Measurements from ENCODE around the gene MILR1. TPM values are rescaled to one million over a fixed set of nuclear protein-coding genes. Genes with fewer than 3 reads are reported as not detected.
"Not testable (repeated sequence)": the region's sequence is repeated elsewhere in the genome, so short reads cannot be mapped to it uniquely, and the experiment has no call there.

MILR1 gene
- total RNA-seq, 1 donor from 2014 or later, result 13.5 TPM

DNA sequence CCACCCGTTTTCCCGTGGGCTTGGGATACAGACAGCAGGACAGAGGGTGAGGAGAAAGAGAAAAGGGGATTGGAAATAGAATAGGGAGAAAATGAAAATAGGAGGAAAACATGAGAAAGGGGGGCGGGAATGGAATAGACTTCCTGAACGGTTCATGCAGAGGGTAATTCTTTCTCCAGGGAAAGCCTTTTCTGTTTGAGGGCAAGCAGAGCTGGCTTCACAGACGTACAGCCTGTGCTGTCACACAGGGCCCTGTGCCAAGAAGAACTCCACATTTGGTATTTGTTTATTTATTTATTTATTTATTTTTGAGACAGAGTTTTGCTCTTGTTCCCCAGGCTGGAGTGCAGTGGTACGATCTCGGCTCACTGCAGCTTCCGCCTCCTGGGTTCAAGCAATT, 12.0 kb downstream of the MILR1 start:
- ATAC-seq (peak; percentile 63), DNase-seq (ENCODE audit: low spot score) (no peak)
- intact Hi-C loops (cut with DNase I), result no loop called here

DNA sequence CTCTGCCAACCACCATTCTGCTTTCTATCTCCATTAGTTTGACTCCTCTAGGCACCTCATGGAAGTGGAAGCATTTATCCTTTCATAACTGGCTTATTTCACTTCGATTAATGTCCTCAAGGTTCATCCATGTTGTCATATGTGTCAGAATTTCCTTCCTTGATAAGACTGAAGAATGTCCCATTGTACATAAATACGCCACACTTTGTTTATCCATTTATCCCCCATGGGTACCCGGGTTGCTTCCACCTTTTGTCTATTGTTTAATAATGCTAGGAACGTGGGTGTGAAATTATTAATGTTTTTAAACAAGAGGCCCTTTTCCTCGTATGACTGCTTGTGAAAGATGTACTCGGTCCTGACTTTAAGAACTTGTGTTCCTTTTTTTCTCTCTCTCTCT, 12.9 kb downstream of the MILR1 start:
- intact Hi-C loops (cut with DNase I), result no loop called here
- ATAC-seq (no peak), DNase-seq (ENCODE audit: low spot score) (no peak)

GRCh38 chr17:64466019-64466735, 17.3 kb downstream of the MILR1 start:
- no peak for DNase-seq (ENCODE audit: low spot score)
- intact Hi-C loops (cut with DNase I), result no loop called here
- no peak for ATAC-seq

DNA sequence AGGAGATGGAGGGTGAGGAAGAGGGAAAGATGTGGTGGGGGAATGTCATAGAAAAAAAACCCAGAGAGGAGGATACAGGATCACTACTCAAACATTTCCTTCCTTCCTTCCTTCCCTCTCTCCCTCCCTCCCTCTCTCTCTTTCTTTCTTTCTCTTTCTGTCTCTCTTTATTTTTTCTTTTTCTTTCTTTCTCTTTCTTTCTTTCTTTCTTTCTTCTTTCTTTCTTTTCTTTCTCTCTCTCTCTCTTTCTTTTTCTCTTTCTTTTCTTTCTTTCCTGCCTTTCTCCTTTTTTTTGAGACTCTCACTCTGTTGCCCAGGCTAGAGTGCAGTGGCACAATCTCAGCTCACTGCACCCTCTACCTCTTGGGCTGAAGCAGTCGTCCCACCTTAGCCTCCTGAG, 17.9 kb downstream of the MILR1 start:
- intact Hi-C loops (cut with DNase I); ATAC-seq; DNase-seq (ENCODE audit: low spot score): not testable (repeated sequence)

GRCh38 chr17:64470625-64471024, 21.7 kb downstream of the MILR1 start:
- no peak for DNase-seq (ENCODE audit: low spot score)
- no peak for ATAC-seq
- intact Hi-C loops (cut with DNase I), result no loop called here

DNA sequence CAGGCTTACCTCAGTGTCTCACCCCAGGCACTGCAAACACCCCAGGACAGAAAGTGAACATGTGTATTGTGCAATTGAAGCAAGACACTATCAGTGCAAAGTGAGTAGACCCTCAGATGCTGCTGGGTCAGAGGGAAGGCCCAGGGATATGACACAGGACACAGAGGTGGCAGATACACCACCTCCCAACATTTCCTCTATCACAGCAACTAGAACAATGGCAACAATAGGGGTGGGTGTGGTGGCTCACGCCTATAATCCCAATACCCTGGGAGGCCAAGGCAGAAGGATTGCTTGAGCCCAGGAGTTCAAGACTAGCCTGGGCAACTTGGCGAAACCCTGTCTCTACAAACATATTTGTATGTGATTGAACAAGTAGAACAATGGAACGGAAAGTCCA, 22.5 kb downstream of the MILR1 start:
- intact Hi-C loops (cut with DNase I), result no loop called here
- DNase-seq (ENCODE audit: low spot score) (no peak), ATAC-seq (no peak)

GRCh38 chr17:64472564-64472963, 23.6 kb downstream of the MILR1 start:
- DNase-seq (ENCODE audit: low spot score), result no peak
- intact Hi-C loops (cut with DNase I), result no loop called here
- no peak for ATAC-seq

GRCh38 chr17:64477849-64478248, 28.9 kb downstream of the MILR1 start:
- intact Hi-C loops (cut with DNase I), result no loop called here
- DNase-seq (ENCODE audit: low spot score) (no peak), ATAC-seq (no peak)

- DNase-seq (ENCODE audit: low spot score) (no peak), ATAC-seq (no peak)
- intact Hi-C loops (cut with DNase I), result no loop called here
Observed at GRCh38 chr17:64480951-64481350, 32.0 kb downstream of the MILR1 start.

GRCh38 chr17:64484380-64484779, 35.5 kb downstream of the MILR1 start:
- intact Hi-C loops (cut with DNase I), result no loop called here
- ATAC-seq (no peak), DNase-seq (ENCODE audit: low spot score) (no peak)

DNA sequence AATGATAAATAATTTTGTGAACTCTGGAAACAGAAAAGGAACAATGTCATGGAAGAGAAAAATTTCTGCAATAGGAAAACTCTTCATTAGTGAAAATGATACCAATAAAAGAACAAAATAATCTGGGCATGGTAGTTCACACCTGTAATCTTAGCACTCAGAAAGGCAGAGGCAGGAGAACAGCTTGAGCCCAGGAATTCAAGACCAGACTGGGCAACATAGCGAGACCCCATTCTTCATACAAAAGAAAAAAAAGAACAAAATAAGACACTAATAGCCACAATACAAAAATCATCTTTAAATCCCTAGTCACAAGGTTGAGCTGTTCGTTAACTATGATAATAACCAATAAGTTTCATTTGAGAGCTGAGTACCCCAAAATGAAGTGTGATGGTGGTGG, 39.4 kb downstream of the MILR1 start:
- DNase-seq (ENCODE audit: low spot score) (no peak), ATAC-seq (no peak)
- intact Hi-C loops (cut with DNase I), result no loop called here

GRCh38 chr17:64491034-64491860, 42.3 kb downstream of the MILR1 start:
- no peak for ATAC-seq
- intact Hi-C loops (cut with DNase I), result no loop called here
- DNase-seq (ENCODE audit: low spot score), result no peak

- intact Hi-C loops (cut with DNase I), result no loop called here
- DNase-seq (ENCODE audit: low spot score) (no peak), ATAC-seq (no peak)
Observed at GRCh38 chr17:64491994-64492393, 43.1 kb downstream of the MILR1 start.

GRCh38 chr17:64492481-64493109, 43.7 kb downstream of the MILR1 start:
- ATAC-seq (no peak), DNase-seq (ENCODE audit: low spot score) (no peak)
- intact Hi-C loops (cut with DNase I), result no loop called here

DNA sequence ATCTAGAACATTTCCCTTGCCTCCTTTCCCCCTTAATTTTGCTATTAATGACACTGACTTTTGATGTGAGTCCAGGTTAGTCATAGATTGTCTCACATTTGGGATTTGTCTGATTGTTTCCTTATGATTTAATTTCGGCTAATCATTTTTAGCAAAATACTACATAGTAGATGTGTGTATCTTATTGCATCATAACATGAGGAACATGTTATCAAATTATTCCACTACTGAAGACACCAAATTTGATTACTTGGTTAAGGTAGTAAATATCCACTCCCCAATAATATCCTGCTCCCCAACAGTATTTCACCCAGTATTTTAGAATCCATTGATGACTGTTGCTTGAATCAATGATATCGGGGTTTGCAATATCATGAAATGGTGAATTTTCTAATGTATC, 45.2 kb downstream of the MILR1 start:
- intact Hi-C loops (cut with DNase I), result no loop called here
- ATAC-seq, result no peak
- no peak for DNase-seq (ENCODE audit: low spot score)

- intact Hi-C loops (cut with DNase I); DNase-seq (ENCODE audit: low spot score): not testable (repeated sequence)
Observed at GRCh38 chr17:64495300-64495699, 46.4 kb downstream of the MILR1 start.

DNA sequence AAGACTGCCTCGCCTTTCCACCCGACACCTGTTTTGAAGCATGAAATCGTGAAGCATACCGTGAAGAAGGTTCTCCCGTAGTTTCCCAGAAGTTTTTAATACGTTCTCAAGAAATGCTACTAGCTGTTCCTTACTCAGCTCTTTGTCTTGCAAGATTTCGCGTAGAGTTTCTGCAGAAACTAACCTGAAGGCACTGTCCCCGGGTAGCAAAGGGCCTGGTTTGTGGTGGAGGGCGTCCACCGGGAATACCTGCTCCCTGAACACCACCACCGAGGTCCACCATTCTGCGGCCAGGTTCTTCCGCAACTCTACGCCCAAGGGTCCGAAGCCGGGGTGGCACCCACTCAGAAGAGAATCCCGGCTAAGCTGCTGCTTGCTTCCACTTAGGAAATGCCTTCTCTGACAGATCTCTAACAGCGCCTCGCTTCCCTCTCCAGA, 47.5 kb downstream of the MILR1 start:
- intact Hi-C loops (cut with DNase I), result no loop called here
- DNase-seq (ENCODE audit: low spot score) (no peak), ATAC-seq (no peak)

More at GRCh38 chr17:64495300-64495699, 46.4 kb downstream of the MILR1 start:
- ATAC-seq, result not testable (repeated sequence)

DNA sequence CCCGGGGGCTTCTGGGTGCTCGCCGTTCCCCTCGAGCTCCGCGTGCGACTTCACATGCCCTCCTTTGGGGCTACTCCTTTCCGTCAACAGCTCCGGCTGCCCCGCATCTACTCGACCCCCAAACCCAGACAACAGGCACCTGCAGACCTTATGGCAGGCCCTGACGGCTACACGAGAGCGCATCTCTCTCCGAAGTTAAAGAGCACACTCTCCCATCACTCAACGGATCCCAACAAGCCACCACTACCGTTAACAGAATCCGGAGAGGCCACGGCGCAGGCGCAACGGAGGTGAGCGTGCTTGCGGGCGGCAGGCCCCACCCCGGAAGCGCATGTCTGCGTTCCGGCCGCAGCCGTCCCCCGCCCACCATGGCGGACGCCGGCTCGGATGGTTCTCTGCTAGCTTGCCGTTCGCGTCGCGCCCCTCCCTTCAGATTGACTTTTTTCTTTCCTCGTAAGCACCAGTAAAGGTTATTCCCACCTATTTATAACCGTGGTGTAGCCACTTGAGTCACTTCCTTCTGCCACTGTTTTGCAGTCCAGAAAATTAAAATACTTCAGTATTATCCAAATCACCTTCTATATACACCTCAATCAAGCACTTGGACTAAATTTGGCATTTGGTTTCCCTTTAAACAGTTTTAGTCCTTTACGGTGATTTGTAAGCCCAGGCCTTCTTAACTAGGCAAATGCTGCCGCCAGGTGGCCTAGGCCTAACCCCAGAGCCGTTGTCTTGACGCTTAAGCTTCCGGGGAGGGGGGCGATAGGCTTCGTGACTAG, 48.1 kb downstream of the MILR1 start, which contains the start of gene POLG2:
POLG2 (minus strand) TSS at position 269 of the 779 bp plus-strand sequence; CDS start at position 183, 86 bp downstream.
- intact Hi-C loops (cut with DNase I), result no loop called here
- DNase-seq (ENCODE audit: low spot score) (peak; percentile 95), ATAC-seq (peak; percentile 98)

DNA sequence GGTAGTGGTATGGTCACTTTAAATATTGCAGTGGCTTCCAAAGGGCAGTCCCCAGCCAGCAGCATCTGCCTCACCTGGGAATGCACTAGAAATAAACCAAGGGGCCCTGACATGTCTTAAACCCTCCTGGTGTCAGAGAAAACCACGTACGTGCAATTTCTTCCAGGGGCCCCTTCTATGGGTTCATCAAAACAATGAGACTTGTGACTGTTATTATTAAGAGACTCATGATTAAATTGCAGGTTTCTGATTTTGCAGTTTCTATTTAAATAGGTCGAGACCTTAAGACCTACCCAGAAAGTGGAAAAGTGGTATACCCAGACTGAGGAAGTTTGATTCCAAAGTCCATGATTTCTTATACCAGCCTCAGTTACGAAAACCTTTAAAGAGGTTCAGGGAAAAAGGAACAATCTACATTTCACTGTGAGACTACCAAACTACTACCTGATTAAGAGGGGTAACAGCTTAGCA, 48.7 kb downstream of the MILR1 start:
- ATAC-seq (no peak), DNase-seq (ENCODE audit: low spot score) (no peak)
- intact Hi-C loops (cut with DNase I), result no loop called here
